Activated B cell treated with CpG ODN at 0.5 μM for 24 hours (primary cell): ENCODE data around the gene ANXA5. TPM values are rescaled to one million over a fixed set of nuclear protein-coding genes. Genes with fewer than 3 reads are reported as not detected.

Source experiments
- ATAC-seq: fragments of 200-7000 bp; cut with Tn5 transposase; one replicate; pipeline ENCODE4 v1.10.0; 2021; ENCODE audit warnings: low read depth, mild to moderate bottlenecking, moderate library complexity
- CTCF ChIA-PET: fragments of 350-600 bp; sonication (Branson Sonifier 250); formaldehyde crosslinking; loops from one replicate; lab custom pipeline; 2021; ENCODE audit warnings: antibody characterized with exemption; lab: Charles Lee
- POLR2A ChIA-PET: fragments of 350-600 bp; sonication (Branson Sonifier 250); formaldehyde crosslinking; loops from one replicate; lab custom pipeline; 2021; ENCODE audit warnings: antibody characterized with exemption; lab: Charles Lee
- DNase-seq: peaks from one replicate; pipeline ENCODE4 v3.0.0; 2022
- H3K27ac Mint-ChIP-seq: one replicate; pipeline ENCODE4 v1.8.0; 2020; ENCODE audit warnings: mixed read lengths
- H3K27me3 Mint-ChIP-seq: one replicate; pipeline ENCODE4 v1.8.0; 2021; ENCODE audit warnings: mixed read lengths
- H3K36me3 Mint-ChIP-seq: one replicate; pipeline ENCODE4 v1.8.0; 2021; ENCODE audit warnings: low read depth, mixed read lengths
- H3K4me1 Mint-ChIP-seq: one replicate; pipeline ENCODE4 v1.8.0; 2021; ENCODE audit warnings: mixed read lengths
- H3K4me3 Mint-ChIP-seq: one replicate; pipeline ENCODE4 v1.8.0; 2020; ENCODE audit warnings: mild to moderate bottlenecking, mixed read lengths
- H3K9me3 Mint-ChIP-seq: one replicate; pipeline ENCODE4 v1.8.0; 2020; ENCODE audit warnings: mixed read lengths
- CTCF ChIP-seq: fragments of 200-600 bp; IDR thresholded peaks from one replicate; pipeline ENCODE4 v1.8.0; 2022; ENCODE audit warnings: antibody characterized with exemption, mild to moderate bottlenecking
- intact Hi-C: fragments of 100-400 bp; cut with micrococcal nuclease; formaldehyde crosslinking; loops from one replicate; pipeline ENCODE4 v1.15.1; 2024
- total RNA-seq: library from RNA; stranded (reverse); gene quantifications from 2 replicates; pipeline ENCODE4 v1.2.3, GENCODE V29; 2022

Gene ANXA5
- total RNA-seq, 1 donor from 2014 or later: 89.9 TPM

GRCh38 chr4:121680571-121680970, 16.2 kb downstream of the ANXA5 start:
- POLR2A ChIA-PET: no interaction called here
- Mint-ChIP-seq H3K36me3 (peaks cover 76% of the 10 kb centered on the region), H3K4me1 (no peaks in the 10 kb centered on the region), H3K27me3 (no peaks in the 10 kb centered on the region), H3K9me3 (no peaks in the 10 kb centered on the region), H3K27ac (no peak overlapping the region), H3K4me3 (no peak overlapping the region)
- ATAC-seq (no peak), DNase-seq (no peak)
- intact Hi-C loops: no loop called here
- CTCF ChIA-PET: no interaction called here
- TF ChIP-seq CTCF: no peak

GRCh38 chr4:121679951-121680350, 16.8 kb downstream of the ANXA5 start:
- Mint-ChIP-seq H3K36me3 (peaks cover 72% of the 10 kb centered on the region), H3K4me1 (no peaks in the 10 kb centered on the region), H3K4me3 (no peak overlapping the region), H3K9me3 (no peaks in the 10 kb centered on the region), H3K27ac (no peak overlapping the region), H3K27me3 (no peaks in the 10 kb centered on the region)
- DNase-seq: no peak
- no peak for ATAC-seq
- POLR2A ChIA-PET: no interaction called here
- intact Hi-C loops: loop anchor here (5.0 kb wide), 1 partner anchor 47 kb away; no protein-coding TSS in a partner anchor
- TF ChIP-seq CTCF: no peak
- CTCF ChIA-PET: no interaction called here

GRCh38 chr4:121679267-121679666, 17.5 kb downstream of the ANXA5 start:
- H3K27ac Mint-ChIP-seq: no peak overlapping the region

GRCh38 chr4:121677524-121677923, 19.3 kb downstream of the ANXA5 start:
- DNase-seq (no peak), ATAC-seq (no peak)
- Mint-ChIP-seq H3K9me3 (no peaks in the 10 kb centered on the region), H3K4me1 (no peaks in the 10 kb centered on the region), H3K36me3 (peaks cover 70% of the 10 kb centered on the region), H3K4me3 (no peak overlapping the region), H3K27ac (no peak overlapping the region), H3K27me3 (no peaks in the 10 kb centered on the region)
- CTCF ChIA-PET: no interaction called here
- POLR2A ChIA-PET: no interaction called here
- intact Hi-C loops: loop anchor here (5.0 kb wide), 1 partner anchor 50 kb away; no protein-coding TSS in a partner anchor
- no peak for TF ChIP-seq CTCF

More at GRCh38 chr4:121679267-121679666, 17.5 kb downstream of the ANXA5 start:
- ChIA-PET CTCF (no interaction called here), POLR2A (no interaction called here)
- DNase-seq (no peak), ATAC-seq (no peak)
- peaks cover 71% of the 10 kb centered on the region for H3K36me3 Mint-ChIP-seq
- TF ChIP-seq CTCF: no peak
- H3K4me3 Mint-ChIP-seq: no peak overlapping the region
- H3K9me3 Mint-ChIP-seq: no peaks in the 10 kb centered on the region
- intact Hi-C loops: loop anchor here (5.0 kb wide), 1 partner anchor 48 kb away; no protein-coding TSS in a partner anchor
- no peaks in the 10 kb centered on the region for H3K4me1 Mint-ChIP-seq
- H3K27me3 Mint-ChIP-seq: no peaks in the 10 kb centered on the region

GRCh38 chr4:121676345-121677075, 20.3 kb downstream of the ANXA5 start:
- POLR2A ChIA-PET: no interaction called here
- H3K36me3 Mint-ChIP-seq: peaks cover 72% of the 10 kb centered on the region
- intact Hi-C loops: loop anchor here (5.0 kb wide), 1 partner anchor 51 kb away; no protein-coding TSS in a partner anchor
- no peak for DNase-seq
- no peak overlapping the region for H3K4me3 Mint-ChIP-seq
- CTCF ChIA-PET: no interaction called here
- no peak for ATAC-seq
- H3K27ac Mint-ChIP-seq: no peak overlapping the region
- no peaks in the 10 kb centered on the region for H3K4me1 Mint-ChIP-seq
- H3K9me3 Mint-ChIP-seq: no peaks in the 10 kb centered on the region
- H3K27me3 Mint-ChIP-seq: no peaks in the 10 kb centered on the region
- no peak for TF ChIP-seq CTCF
